ENCODE results near the gene CD84.
"Not testable (repeated sequence)": the region's sequence is repeated elsewhere in the genome, so short reads cannot be mapped to it uniquely, and the experiment has no call there.

Gene CD84

DNA sequence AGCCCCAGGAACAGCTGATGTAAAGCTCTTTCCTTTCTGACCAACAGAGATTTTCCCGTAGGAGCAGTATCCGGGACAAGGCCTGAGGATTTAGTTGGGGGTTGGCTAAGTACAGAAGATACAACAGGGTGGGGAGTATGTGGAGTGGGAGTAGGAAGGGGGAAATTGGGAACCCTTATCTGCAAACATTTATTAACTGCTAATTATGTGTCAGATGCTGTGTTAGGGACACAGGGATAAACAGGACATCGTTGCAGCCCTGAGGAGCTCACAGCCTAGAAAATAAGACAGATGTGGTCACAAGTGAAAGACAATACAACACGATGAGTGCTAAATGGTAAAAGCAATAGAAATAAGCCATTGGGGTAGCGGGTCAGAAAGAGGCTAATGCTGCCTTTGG is 12.0 kb downstream of the CD84 start:
- 59% methylated on average over 5 of the region's 5 CpGs for WGBS

DNA sequence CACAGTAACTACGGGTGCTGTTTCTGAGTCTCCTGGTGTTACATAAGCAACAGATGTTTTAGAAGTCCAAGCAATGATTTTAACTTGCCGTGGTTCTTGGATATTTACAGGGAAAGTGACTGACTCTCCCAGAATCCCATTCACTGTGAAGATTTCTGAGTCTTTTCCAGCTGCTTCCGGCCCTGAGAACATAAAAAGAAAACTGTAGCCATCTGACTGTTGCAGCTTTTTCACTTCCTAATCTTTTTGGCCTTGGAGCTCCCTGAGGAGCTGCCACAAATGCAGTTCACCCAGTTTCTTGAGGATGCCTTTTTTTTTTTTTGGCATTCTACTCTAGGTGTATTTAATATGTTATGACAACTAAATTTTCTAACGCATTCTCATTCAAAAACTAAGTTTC is 13.7 kb downstream of the CD84 start:
- Histone ChIP-seq H3K9me3 (ENCODE audit: control insufficient read depth, low read length) (no peaks in the 10 kb centered on the region), H3K4me1 (ENCODE audit: control insufficient read depth, insufficient read depth, low read depth, low read length) (no peaks in the 10 kb centered on the region)

More for the DNA sequence above, 12.0 kb downstream of the CD84 start:
- Histone ChIP-seq H2AFZ (ENCODE audit: low read depth, low read length) (no peak overlapping the region), H3K36me3 (ENCODE audit: control insufficient read depth in 1 of 2, insufficient read depth in 2 of 2, low read depth in 1 of 2, low read length in 2 of 2) (no peaks in the 10 kb centered on the region), H2BK120ac (ENCODE audit: low read depth, low read length) (no peak overlapping the region), H2BK15ac (ENCODE audit: low read depth, poor library complexity, severe bottlenecking) (no peak overlapping the region), H3K14ac (ENCODE audit: low read length in 2 of 2) (no peak overlapping the region), H3K79me1 (replicated peaks; ENCODE audit: low read length, poor library complexity, severe bottlenecking) (no peaks in the 10 kb centered on the region), H3K9ac (ENCODE audit: low read length) (no peak overlapping the region), H2AK5ac (ENCODE audit: low read length, severe bottlenecking) (no peak overlapping the region), H3K27me3 (ENCODE audit: control insufficient read depth in 1 of 2, insufficient read depth in 1 of 2, low read length in 2 of 2) (no peaks in the 10 kb centered on the region), H3K9me3 (ENCODE audit: control insufficient read depth, low read length) (no peaks in the 10 kb centered on the region), H3K23ac (ENCODE audit: low read length in 2 of 2) (no peak overlapping the region), H3K18ac (ENCODE audit: low read depth in 1 of 2, low read length in 2 of 2) (no peak overlapping the region), H3K4me1 (ENCODE audit: control insufficient read depth, insufficient read depth, low read depth, low read length) (no peaks in the 10 kb centered on the region), H3K4ac (ENCODE audit: low read depth in 1 of 2, low read length in 2 of 2) (no peak overlapping the region), H3K27ac (ENCODE audit: low read length, poor library complexity, severe bottlenecking) (no peak overlapping the region), H2BK5ac (ENCODE audit: low read depth, low read length, poor library complexity, severe bottlenecking) (no peak overlapping the region), H3K4me3 (ENCODE audit: insufficient read depth in 1 of 2, low read depth in 1 of 2, low read length in 2 of 2) (no peak overlapping the region), H4K91ac (ENCODE audit: low read length) (no peak overlapping the region), H2BK12ac (ENCODE audit: low read length in 2 of 2) (no peak overlapping the region), H3K4me2 (ENCODE audit: low read length, poor library complexity, severe bottlenecking) (no peak overlapping the region), H4K8ac (ENCODE audit: low read length) (no peak overlapping the region)
- no peak for DNase-seq

DNA sequence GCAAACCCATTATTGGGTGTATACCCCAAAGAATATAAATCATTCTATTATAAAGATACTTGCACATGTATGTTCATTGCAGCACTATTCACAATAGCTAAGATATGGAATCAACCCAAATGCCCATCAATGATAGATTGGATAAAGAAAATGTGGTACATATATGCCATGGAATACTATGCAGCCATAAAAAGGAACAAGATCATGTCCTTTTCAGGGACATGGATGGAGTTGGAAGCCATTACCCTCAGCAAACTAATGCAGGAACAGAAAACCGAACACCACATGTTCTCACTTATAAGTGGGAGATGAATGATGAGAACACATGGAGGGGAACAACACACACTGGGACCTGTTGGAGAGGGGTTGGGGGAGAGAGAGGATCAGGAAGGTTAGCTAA is 16.1 kb downstream of the CD84 start:
- not testable (repeated sequence) for H3K14ac ChIP-seq (ENCODE audit: low read length in 2 of 2); H2AK5ac ChIP-seq (ENCODE audit: low read length, severe bottlenecking); H3K79me1 ChIP-seq (replicated peaks; ENCODE audit: low read length, poor library complexity, severe bottlenecking); H2BK12ac ChIP-seq (ENCODE audit: low read length in 2 of 2); DNase-seq; H2BK15ac ChIP-seq (ENCODE audit: low read depth, poor library complexity, severe bottlenecking); H3K4me2 ChIP-seq (ENCODE audit: low read length, poor library complexity, severe bottlenecking); H3K27ac ChIP-seq (ENCODE audit: low read length, poor library complexity, severe bottlenecking); H3K18ac ChIP-seq (ENCODE audit: low read depth in 1 of 2, low read length in 2 of 2); H3K4me1 ChIP-seq (ENCODE audit: control insufficient read depth, insufficient read depth, low read depth, low read length); H3K27me3 ChIP-seq (ENCODE audit: control insufficient read depth in 1 of 2, insufficient read depth in 1 of 2, low read length in 2 of 2); H2BK5ac ChIP-seq (ENCODE audit: low read depth, low read length, poor library complexity, severe bottlenecking); H3K9me3 ChIP-seq (ENCODE audit: control insufficient read depth, low read length); H4K8ac ChIP-seq (ENCODE audit: low read length); H4K91ac ChIP-seq (ENCODE audit: low read length); H2AFZ ChIP-seq (ENCODE audit: low read depth, low read length); H2BK120ac ChIP-seq (ENCODE audit: low read depth, low read length); H3K4ac ChIP-seq (ENCODE audit: low read depth in 1 of 2, low read length in 2 of 2); H3K36me3 ChIP-seq (ENCODE audit: control insufficient read depth in 1 of 2, insufficient read depth in 2 of 2, low read depth in 1 of 2, low read length in 2 of 2); H3K9ac ChIP-seq (ENCODE audit: low read length); H3K4me3 ChIP-seq (ENCODE audit: insufficient read depth in 1 of 2, low read depth in 1 of 2, low read length in 2 of 2); H3K23ac ChIP-seq (ENCODE audit: low read length in 2 of 2)
- no CpG with 5 or more reads among the region's 1 CpG for WGBS

More for the DNA sequence above, 13.7 kb downstream of the CD84 start:
- Histone ChIP-seq H3K4me2 (ENCODE audit: low read length, poor library complexity, severe bottlenecking) (no peak overlapping the region), H3K4ac (ENCODE audit: low read depth in 1 of 2, low read length in 2 of 2) (no peak overlapping the region), H4K91ac (ENCODE audit: low read length) (no peak overlapping the region), H3K36me3 (ENCODE audit: control insufficient read depth in 1 of 2, insufficient read depth in 2 of 2, low read depth in 1 of 2, low read length in 2 of 2) (no peaks in the 10 kb centered on the region), H2AFZ (ENCODE audit: low read depth, low read length) (no peak overlapping the region), H3K9ac (ENCODE audit: low read length) (no peak overlapping the region), H3K23ac (ENCODE audit: low read length in 2 of 2) (no peak overlapping the region), H2BK5ac (ENCODE audit: low read depth, low read length, poor library complexity, severe bottlenecking) (no peak overlapping the region), H3K79me1 (replicated peaks; ENCODE audit: low read length, poor library complexity, severe bottlenecking) (no peaks in the 10 kb centered on the region), H2AK5ac (ENCODE audit: low read length, severe bottlenecking) (no peak overlapping the region), H3K14ac (ENCODE audit: low read length in 2 of 2) (no peak overlapping the region), H3K27ac (ENCODE audit: low read length, poor library complexity, severe bottlenecking) (no peak overlapping the region), H3K18ac (ENCODE audit: low read depth in 1 of 2, low read length in 2 of 2) (no peak overlapping the region), H3K4me3 (ENCODE audit: insufficient read depth in 1 of 2, low read depth in 1 of 2, low read length in 2 of 2) (no peak overlapping the region), H2BK120ac (ENCODE audit: low read depth, low read length) (no peak overlapping the region), H3K27me3 (ENCODE audit: control insufficient read depth in 1 of 2, insufficient read depth in 1 of 2, low read length in 2 of 2) (no peaks in the 10 kb centered on the region), H2BK15ac (ENCODE audit: low read depth, poor library complexity, severe bottlenecking) (no peak overlapping the region), H4K8ac (ENCODE audit: low read length) (no peak overlapping the region), H2BK12ac (ENCODE audit: low read length in 2 of 2) (no peak overlapping the region)
- no peak for DNase-seq
- WGBS, result 89% methylated on average over 3 of the region's 4 CpGs

DNA sequence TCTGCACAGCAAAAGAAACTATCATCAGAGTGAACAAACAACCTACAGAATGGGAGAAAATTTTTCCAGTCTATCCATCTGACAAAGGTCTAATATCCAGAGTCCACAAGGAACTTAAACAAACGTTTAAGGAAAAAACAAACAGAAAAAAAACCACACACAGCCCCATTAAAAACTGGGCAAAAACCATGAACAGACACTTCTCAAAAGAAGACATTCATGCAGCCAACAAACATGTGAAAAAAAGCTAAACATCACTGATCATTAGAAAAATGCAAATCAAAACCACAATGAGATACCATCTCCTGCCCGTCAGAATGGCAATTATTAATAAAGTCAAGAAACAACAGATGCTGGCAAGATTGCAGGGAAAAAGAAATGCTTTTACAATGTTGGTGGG is 16.6 kb downstream of the CD84 start:
- H3K18ac ChIP-seq (ENCODE audit: low read depth in 1 of 2, low read length in 2 of 2); H3K4me3 ChIP-seq (ENCODE audit: insufficient read depth in 1 of 2, low read depth in 1 of 2, low read length in 2 of 2); H3K14ac ChIP-seq (ENCODE audit: low read length in 2 of 2); H2BK12ac ChIP-seq (ENCODE audit: low read length in 2 of 2); H3K9ac ChIP-seq (ENCODE audit: low read length); H2AK5ac ChIP-seq (ENCODE audit: low read length, severe bottlenecking); H3K9me3 ChIP-seq (ENCODE audit: control insufficient read depth, low read length); H2BK120ac ChIP-seq (ENCODE audit: low read depth, low read length); H2AFZ ChIP-seq (ENCODE audit: low read depth, low read length); H3K4ac ChIP-seq (ENCODE audit: low read depth in 1 of 2, low read length in 2 of 2); H3K4me1 ChIP-seq (ENCODE audit: control insufficient read depth, insufficient read depth, low read depth, low read length); H2BK5ac ChIP-seq (ENCODE audit: low read depth, low read length, poor library complexity, severe bottlenecking); H3K36me3 ChIP-seq (ENCODE audit: control insufficient read depth in 1 of 2, insufficient read depth in 2 of 2, low read depth in 1 of 2, low read length in 2 of 2); H4K8ac ChIP-seq (ENCODE audit: low read length); H3K4me2 ChIP-seq (ENCODE audit: low read length, poor library complexity, severe bottlenecking); H3K79me1 ChIP-seq (replicated peaks; ENCODE audit: low read length, poor library complexity, severe bottlenecking); H4K91ac ChIP-seq (ENCODE audit: low read length); H3K27me3 ChIP-seq (ENCODE audit: control insufficient read depth in 1 of 2, insufficient read depth in 1 of 2, low read length in 2 of 2); H2BK15ac ChIP-seq (ENCODE audit: low read depth, poor library complexity, severe bottlenecking); H3K27ac ChIP-seq (ENCODE audit: low read length, poor library complexity, severe bottlenecking); H3K23ac ChIP-seq (ENCODE audit: low read length in 2 of 2); DNase-seq: not testable (repeated sequence)
- WGBS, result 70% methylated on average over 2 of the region's 2 CpGs
